WTC11 (cell line): ENCODE measurements around the gene IGFN1. TPM values are rescaled to one million over a fixed set of nuclear protein-coding genes. Genes with fewer than 3 reads are reported as not detected.

Experiments used
- ATAC-seq: fragments of 200-7000 bp; cut with Tn5 transposase; 2 replicates; pipeline ENCODE4 v1.10.0; 2021; ENCODE audit warnings: mild to moderate bottlenecking, moderate library complexity
- CTCF ChIA-PET: fragments of 300-600 bp; sonication (Branson Sonifier 250); formaldehyde crosslinking; loops from one replicate; lab custom pipeline; 2021; ENCODE audit warnings: antibody characterized with exemption; lab: Charles Lee
- POLR2A ChIA-PET: fragments of 350-600 bp; sonication (Branson Sonifier 250); formaldehyde crosslinking; loops from one replicate; lab custom pipeline; 2021; ENCODE audit warnings: antibody characterized with exemption; lab: Charles Lee
- DNase-seq: peaks from one replicate; pipeline ENCODE4 v3.0.0; 2021; ENCODE audit warnings: low spot score
- H3K27ac Mint-ChIP-seq: 2 replicates; pipeline ENCODE4 v1.8.0; 2021; ENCODE audit warnings: mixed read lengths
- H3K27me3 Mint-ChIP-seq: 2 replicates; pipeline ENCODE4 v1.8.0; 2021; ENCODE audit warnings: low read depth, mild to moderate bottlenecking, moderate library complexity, mixed read lengths
- H3K36me3 Mint-ChIP-seq: 2 replicates; pipeline ENCODE4 v1.8.0; 2021; ENCODE audit warnings: mixed read lengths
- H3K4me1 Mint-ChIP-seq: 2 replicates; pipeline ENCODE4 v1.8.0; 2022; ENCODE audit warnings: mixed read lengths
- H3K4me3 Mint-ChIP-seq: 2 replicates; pipeline ENCODE4 v1.8.0; 2021; ENCODE audit warnings: mild to moderate bottlenecking, moderate library complexity, mixed read lengths
- H3K9me3 Mint-ChIP-seq: 2 replicates; pipeline ENCODE4 v1.8.0; 2021; ENCODE audit warnings: mixed read lengths
- ATF2 ChIP-seq: sonication (generic); formaldehyde crosslinking; IDR thresholded peaks from 2 replicates; pipeline ENCODE4 v1.8.1; 2022; ENCODE audit warnings: low read depth, missing genetic modification reagents, borderline replicate concordance
- CBFB ChIP-seq: sonication (generic); formaldehyde crosslinking; IDR thresholded peaks from 2 replicates; pipeline ENCODE4 v1.8.1; 2022; ENCODE audit warnings: mild to moderate bottlenecking, low read depth, missing genetic modification reagents
- GABPB1 ChIP-seq: sonication (generic); formaldehyde crosslinking; IDR thresholded peaks from 2 replicates; pipeline ENCODE4 v1.8.1; 2023; ENCODE audit warnings: mild to moderate bottlenecking, missing genetic modification reagents
- HMGXB4 ChIP-seq: sonication (generic); formaldehyde crosslinking; IDR thresholded peaks from 2 replicates; pipeline ENCODE4 v1.8.1; 2023; ENCODE audit warnings: mild to moderate bottlenecking, moderate library complexity, missing genetic modification reagents
- IRF2 ChIP-seq: sonication (generic); formaldehyde crosslinking; IDR thresholded peaks from 2 replicates; pipeline ENCODE4 v1.8.0; 2022; ENCODE audit warnings: low read depth, missing genetic modification reagents, borderline replicate concordance
- JUN ChIP-seq: sonication (generic); formaldehyde crosslinking; IDR thresholded peaks from 2 replicates; pipeline ENCODE4 v1.8.0; 2023; ENCODE audit warnings: mild to moderate bottlenecking, missing genetic modification reagents
- MLX ChIP-seq: sonication (generic); formaldehyde crosslinking; IDR thresholded peaks from 2 replicates; pipeline ENCODE4 v1.8.1; 2023; ENCODE audit warnings: mild to moderate bottlenecking, missing genetic modification reagents, moderate library complexity
- PRRX2 ChIP-seq: fragments of 250-450 bp; sonication (Bioruptor Pico); IDR thresholded peaks from 2 replicates; pipeline ENCODE4 v1.8.0; 2021; ENCODE audit warnings: mild to moderate bottlenecking
- TCF7 ChIP-seq: sonication (generic); formaldehyde crosslinking; IDR thresholded peaks from 2 replicates; pipeline ENCODE4 v1.8.0; 2022; ENCODE audit warnings: mild to moderate bottlenecking, low read depth, missing genetic modification reagents, moderate library complexity
- USF2 ChIP-seq: sonication (generic); formaldehyde crosslinking; IDR thresholded peaks from 2 replicates; pipeline ENCODE4 v1.8.1; 2023; ENCODE audit warnings: mild to moderate bottlenecking, missing genetic modification reagents, moderate library complexity
- ZNF512 ChIP-seq: sonication (generic); formaldehyde crosslinking; IDR thresholded peaks from 2 replicates; pipeline ENCODE4 v1.8.1; 2022; ENCODE audit warnings: missing genetic modification reagents, borderline replicate concordance
- total RNA-seq: library from RNA; stranded (reverse); gene quantifications from 3 replicates; pipeline ENCODE4 v1.2.3, GENCODE V29; 2021
- TF ChIP-seq, protein P1 (sequence below): sonication (generic); formaldehyde crosslinking; IDR thresholded peaks from 2 replicates; pipeline ENCODE4 v1.8.0; 2023; ENCODE audit warnings: missing genetic modification reagents, mild to moderate bottlenecking, borderline replicate concordance

Gene IGFN1
- total RNA-seq, 1 experiment from 2014 or later = 0.11 TPM

DNA sequence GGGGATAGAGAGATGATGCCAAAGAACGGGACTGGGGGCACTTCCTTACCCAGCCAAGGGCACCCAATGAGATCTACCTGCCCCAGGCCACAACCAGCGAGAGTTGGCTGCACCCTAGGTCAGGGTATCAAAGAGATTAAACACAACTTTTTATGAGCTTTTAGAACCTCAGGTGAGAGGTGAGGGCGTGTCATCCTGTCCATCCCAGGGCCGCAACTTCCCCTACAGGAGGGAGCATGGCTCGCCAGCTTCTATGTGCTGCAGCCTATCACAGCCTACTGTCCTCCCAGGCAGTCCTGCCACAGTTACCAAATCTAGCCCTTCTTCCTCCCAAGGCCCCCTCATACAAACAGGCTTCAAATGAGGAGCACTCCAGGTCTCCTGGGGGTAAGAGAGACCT lies 49.2 kb upstream of the IGFN1 start (continued):
- no peak for TF ChIP-seq CBFB
- no peak for TF ChIP-seq MLX (CRISPR knock-in tag)
- TF ChIP-seq TCF7 (CRISPR knock-in tag) = no peak
- no peak for TF ChIP-seq IRF2 (CRISPR knock-in tag)
- TF ChIP-seq, protein P1, sequence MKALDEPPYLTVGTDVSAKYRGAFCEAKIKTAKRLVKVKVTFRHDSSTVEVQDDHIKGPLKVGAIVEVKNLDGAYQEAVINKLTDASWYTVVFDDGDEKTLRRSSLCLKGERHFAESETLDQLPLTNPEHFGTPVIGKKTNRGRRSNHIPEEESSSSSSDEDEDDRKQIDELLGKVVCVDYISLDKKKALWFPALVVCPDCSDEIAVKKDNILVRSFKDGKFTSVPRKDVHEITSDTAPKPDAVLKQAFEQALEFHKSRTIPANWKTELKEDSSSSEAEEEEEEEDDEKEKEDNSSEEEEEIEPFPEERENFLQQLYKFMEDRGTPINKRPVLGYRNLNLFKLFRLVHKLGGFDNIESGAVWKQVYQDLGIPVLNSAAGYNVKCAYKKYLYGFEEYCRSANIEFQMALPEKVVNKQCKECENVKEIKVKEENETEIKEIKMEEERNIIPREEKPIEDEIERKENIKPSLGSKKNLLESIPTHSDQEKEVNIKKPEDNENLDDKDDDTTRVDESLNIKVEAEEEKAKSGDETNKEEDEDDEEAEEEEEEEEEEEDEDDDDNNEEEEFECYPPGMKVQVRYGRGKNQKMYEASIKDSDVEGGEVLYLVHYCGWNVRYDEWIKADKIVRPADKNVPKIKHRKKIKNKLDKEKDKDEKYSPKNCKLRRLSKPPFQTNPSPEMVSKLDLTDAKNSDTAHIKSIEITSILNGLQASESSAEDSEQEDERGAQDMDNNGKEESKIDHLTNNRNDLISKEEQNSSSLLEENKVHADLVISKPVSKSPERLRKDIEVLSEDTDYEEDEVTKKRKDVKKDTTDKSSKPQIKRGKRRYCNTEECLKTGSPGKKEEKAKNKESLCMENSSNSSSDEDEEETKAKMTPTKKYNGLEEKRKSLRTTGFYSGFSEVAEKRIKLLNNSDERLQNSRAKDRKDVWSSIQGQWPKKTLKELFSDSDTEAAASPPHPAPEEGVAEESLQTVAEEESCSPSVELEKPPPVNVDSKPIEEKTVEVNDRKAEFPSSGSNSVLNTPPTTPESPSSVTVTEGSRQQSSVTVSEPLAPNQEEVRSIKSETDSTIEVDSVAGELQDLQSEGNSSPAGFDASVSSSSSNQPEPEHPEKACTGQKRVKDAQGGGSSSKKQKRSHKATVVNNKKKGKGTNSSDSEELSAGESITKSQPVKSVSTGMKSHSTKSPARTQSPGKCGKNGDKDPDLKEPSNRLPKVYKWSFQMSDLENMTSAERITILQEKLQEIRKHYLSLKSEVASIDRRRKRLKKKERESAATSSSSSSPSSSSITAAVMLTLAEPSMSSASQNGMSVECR (CRISPR knock-in tag) = no peak
- no peak for TF ChIP-seq ZNF512
- no peak for TF ChIP-seq GABPB1 (CRISPR knock-in tag)
- TF ChIP-seq, all 79 proteins: peak for 0

GRCh38 chr1:201142011-201142848 lies 48.4 kb upstream of the IGFN1 start:
- no peak overlapping the region for H3K27ac Mint-ChIP-seq
- no peak for ATAC-seq

More at GRCh38 chr1:201142011-201142848, 48.4 kb upstream of the IGFN1 start:
- POLR2A ChIA-PET = no interaction called here
- no peaks in the 10 kb centered on the region for H3K4me1 Mint-ChIP-seq
- no peaks in the 10 kb centered on the region for H3K9me3 Mint-ChIP-seq
- no peaks in the 10 kb centered on the region for H3K27me3 Mint-ChIP-seq
- H3K36me3 Mint-ChIP-seq = peaks cover 62% of the 10 kb centered on the region
- DNase-seq = no peak
- TF ChIP-seq PRRX2 (no peak), ZNF512 (no peak), JUN (CRISPR knock-in tag) (no peak), ATF2 (no peak), USF2 (CRISPR knock-in tag) (no peak), HMGXB4 (CRISPR knock-in tag) (no peak)
- CTCF ChIA-PET = interaction anchor here (0.9 to 1.1 kb wide), 4 partner anchors 12 to 73 kb away, joined by 3 to 4 read pairs (median 4); partner anchors contain the start of gene TMEM9
- no peak overlapping the region for H3K4me3 Mint-ChIP-seq
